Type B pancreatic cell (in vitro differentiated cells): Measurements from ENCODE around the gene EFL1. TPM values are rescaled to one million over a fixed set of nuclear protein-coding genes. Genes with fewer than 3 reads are reported as not detected.
A peak's percentile ranks its signal among the peaks of the same experiment; 100 is the strongest.
"Not testable (repeated sequence)": the region's sequence is repeated elsewhere in the genome, so short reads cannot be mapped to it uniquely, and the experiment has no call there.

Source experiments
- DNase-seq: peaks from one replicate; pipeline ENCODE4 v3.0.0; 2021; ENCODE audit warnings: mixed read lengths; ENCODE audit not compliant: unreplicated experiment; ENCODE audit errors: extremely low spot score
- H3K27ac Mint-ChIP-seq: 2 replicates; pipeline ENCODE4 v1.8.0; 2021; ENCODE audit warnings: mild to moderate bottlenecking, mixed read lengths
- H3K27me3 Mint-ChIP-seq: 2 replicates; pipeline ENCODE4 v1.8.0; 2021; ENCODE audit warnings: mixed read lengths
- H3K36me3 Mint-ChIP-seq: 2 replicates; pipeline ENCODE4 v1.8.0; 2021; ENCODE audit warnings: mixed read lengths
- H3K4me1 Mint-ChIP-seq: one replicate; pipeline ENCODE4 v1.8.0; 2021; ENCODE audit warnings: mixed read lengths; ENCODE audit not compliant: unreplicated experiment
- H3K4me3 Mint-ChIP-seq: 2 replicates; pipeline ENCODE4 v1.8.0; 2021; ENCODE audit warnings: mild to moderate bottlenecking, mixed read lengths
- H3K9me3 Mint-ChIP-seq: 2 replicates; pipeline ENCODE4 v1.8.0; 2021; ENCODE audit warnings: mixed read lengths
- total RNA-seq: library from RNA; stranded (reverse); gene quantifications from 2 replicates; pipeline ENCODE4 v1.2.1, GENCODE V29; 2021; ENCODE audit warnings: low replicate concordance
- TF ChIP-seq, protein P1 (sequence below): fragments of 200-600 bp; sonication (generic); conservative IDR thresholded peaks from 2 replicates; pipeline ENCODE4 v1.5.0; 2021; ENCODE audit warnings: antibody characterized with exemption, mild to moderate bottlenecking

EFL1 gene
- total RNA-seq, 1 donor from 2014 or later, result 17.0 TPM

DNA sequence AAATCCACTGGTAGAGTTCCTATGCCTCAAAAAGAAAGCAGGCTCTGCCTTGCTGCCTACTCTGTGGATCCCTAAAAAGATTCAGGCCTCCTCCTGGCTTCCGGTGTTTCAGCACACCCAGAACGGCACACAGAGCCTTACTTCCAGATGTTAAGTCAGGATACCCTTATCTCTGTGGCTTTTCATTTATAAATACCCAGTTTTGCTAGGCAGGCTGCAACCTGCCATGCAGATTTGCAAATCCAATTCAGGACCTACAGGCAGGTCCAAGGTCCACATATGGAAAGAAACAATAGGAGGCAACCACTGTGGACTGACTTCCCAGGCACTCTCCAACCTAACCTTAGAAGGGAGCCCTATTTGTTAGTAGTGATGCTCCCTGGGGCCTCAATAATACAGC, 30.7 kb downstream of the EFL1 start:
- H3K4me3 Mint-ChIP-seq, result no peak overlapping the region
- no peak for DNase-seq
- TF ChIP-seq, protein P1, sequence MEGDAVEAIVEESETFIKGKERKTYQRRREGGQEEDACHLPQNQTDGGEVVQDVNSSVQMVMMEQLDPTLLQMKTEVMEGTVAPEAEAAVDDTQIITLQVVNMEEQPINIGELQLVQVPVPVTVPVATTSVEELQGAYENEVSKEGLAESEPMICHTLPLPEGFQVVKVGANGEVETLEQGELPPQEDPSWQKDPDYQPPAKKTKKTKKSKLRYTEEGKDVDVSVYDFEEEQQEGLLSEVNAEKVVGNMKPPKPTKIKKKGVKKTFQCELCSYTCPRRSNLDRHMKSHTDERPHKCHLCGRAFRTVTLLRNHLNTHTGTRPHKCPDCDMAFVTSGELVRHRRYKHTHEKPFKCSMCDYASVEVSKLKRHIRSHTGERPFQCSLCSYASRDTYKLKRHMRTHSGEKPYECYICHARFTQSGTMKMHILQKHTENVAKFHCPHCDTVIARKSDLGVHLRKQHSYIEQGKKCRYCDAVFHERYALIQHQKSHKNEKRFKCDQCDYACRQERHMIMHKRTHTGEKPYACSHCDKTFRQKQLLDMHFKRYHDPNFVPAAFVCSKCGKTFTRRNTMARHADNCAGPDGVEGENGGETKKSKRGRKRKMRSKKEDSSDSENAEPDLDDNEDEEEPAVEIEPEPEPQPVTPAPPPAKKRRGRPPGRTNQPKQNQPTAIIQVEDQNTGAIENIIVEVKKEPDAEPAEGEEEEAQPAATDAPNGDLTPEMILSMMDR, result no peak
- H3K9me3 Mint-ChIP-seq, result no peaks in the 10 kb centered on the region
- H3K27ac Mint-ChIP-seq, result no peak overlapping the region
- peaks cover 17% of the 10 kb centered on the region for H3K36me3 Mint-ChIP-seq
- H3K4me1 Mint-ChIP-seq, result no peaks in the 10 kb centered on the region
- no peaks in the 10 kb centered on the region for H3K27me3 Mint-ChIP-seq

DNA sequence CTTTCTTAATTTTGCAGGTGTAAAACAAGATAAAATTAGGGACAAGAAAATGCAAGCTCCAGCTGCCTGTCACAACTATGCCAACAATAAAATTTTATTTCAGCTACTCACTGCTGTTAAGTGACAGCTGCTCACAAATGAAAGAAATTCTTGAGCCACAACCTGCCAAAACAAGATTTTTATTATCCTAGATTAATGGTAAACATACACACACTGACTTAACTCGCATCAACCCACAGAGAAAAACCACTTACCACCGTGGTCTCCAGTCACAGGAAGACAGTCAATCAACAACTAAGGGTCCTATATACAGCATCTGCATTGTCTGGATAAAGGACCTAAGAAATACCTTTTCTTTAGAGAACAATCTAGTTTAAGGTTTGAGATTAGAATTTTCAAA, 31.3 kb downstream of the EFL1 start:
- peaks cover 23% of the 10 kb centered on the region for H3K36me3 Mint-ChIP-seq
- no peak for DNase-seq
- H3K4me1 Mint-ChIP-seq, result no peaks in the 10 kb centered on the region
- no peaks in the 10 kb centered on the region for H3K27me3 Mint-ChIP-seq
- no peaks in the 10 kb centered on the region for H3K9me3 Mint-ChIP-seq
- H3K4me3 Mint-ChIP-seq, result no peak overlapping the region
- TF ChIP-seq, protein P1, result no peak
- H3K27ac Mint-ChIP-seq, result no peak overlapping the region

DNA sequence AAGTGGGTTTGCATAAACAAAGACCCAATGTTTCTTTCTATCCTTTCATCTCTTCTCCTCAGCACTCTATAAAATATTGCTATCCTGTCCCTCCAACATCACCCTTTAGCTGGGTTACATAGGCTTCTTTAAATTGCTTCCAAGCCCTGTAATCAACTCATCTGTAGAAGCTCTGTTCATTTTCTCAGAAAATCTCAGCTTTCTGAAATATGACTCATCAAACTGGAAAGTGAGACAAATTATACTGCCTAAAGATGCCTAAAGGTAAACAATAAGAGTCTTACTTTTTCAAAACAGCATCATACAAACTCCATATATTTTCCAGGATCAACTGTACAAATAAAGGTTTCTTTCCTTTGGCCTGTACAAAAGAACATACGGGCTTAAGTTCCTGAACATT, 33.8 kb downstream of the EFL1 start:
- TF ChIP-seq, protein P1, result no peak
- no peak overlapping the region for H3K4me3 Mint-ChIP-seq
- no peaks in the 10 kb centered on the region for H3K27me3 Mint-ChIP-seq
- H3K36me3 Mint-ChIP-seq, result peaks cover 29% of the 10 kb centered on the region
- DNase-seq, result no peak
- no peaks in the 10 kb centered on the region for H3K9me3 Mint-ChIP-seq
- no peaks in the 10 kb centered on the region for H3K4me1 Mint-ChIP-seq
- no peak overlapping the region for H3K27ac Mint-ChIP-seq

DNA sequence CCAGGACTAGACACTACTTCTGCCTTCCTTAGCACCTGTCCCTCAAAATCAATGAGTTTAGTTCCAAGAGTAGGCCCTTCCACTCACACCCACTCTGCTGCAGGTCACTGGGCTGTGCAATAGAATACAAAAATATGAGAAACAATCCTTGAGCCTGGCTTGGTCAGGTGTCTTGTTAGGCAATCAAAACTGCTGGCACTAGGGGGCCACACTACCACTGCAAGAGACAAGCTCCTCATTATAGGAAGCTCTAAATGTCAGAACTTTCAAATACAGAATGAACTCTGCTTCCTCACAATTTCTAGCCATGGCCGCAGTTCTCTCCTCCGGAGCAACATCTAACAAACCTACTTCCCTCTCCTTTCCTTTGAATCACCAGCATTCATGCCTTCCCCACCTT, 41.0 kb downstream of the EFL1 start:
- not testable (repeated sequence) for H3K27ac Mint-ChIP-seq, H3K4me1 Mint-ChIP-seq, H3K27me3 Mint-ChIP-seq, H3K4me3 Mint-ChIP-seq, H3K9me3 Mint-ChIP-seq, DNase-seq
- H3K36me3 Mint-ChIP-seq, result peaks cover 33% of the 10 kb centered on the region
- TF ChIP-seq, protein P1, result peak; percentile 49

DNA sequence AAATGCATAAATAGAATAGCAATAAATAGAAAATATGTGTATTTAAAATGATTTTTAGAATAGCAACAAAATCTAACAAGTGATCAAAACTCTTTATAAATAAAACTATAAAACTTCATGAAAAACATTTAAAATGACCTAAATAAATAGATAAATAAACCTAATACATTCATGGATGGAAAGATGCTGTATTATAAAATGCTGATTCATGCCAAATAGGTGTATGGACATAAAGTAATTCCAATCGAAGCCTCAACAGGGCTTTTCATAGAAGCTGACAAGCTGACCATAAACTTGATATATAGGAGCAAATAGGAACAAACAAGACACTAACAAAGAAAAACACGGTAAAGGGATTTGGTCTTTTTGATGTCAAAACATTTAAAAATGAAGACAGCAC, 46.4 kb downstream of the EFL1 start:
- H3K9me3 Mint-ChIP-seq, H3K27me3 Mint-ChIP-seq, DNase-seq, H3K4me3 Mint-ChIP-seq, H3K4me1 Mint-ChIP-seq, H3K27ac Mint-ChIP-seq: not testable (repeated sequence)
- peaks cover 30% of the 10 kb centered on the region for H3K36me3 Mint-ChIP-seq

DNA sequence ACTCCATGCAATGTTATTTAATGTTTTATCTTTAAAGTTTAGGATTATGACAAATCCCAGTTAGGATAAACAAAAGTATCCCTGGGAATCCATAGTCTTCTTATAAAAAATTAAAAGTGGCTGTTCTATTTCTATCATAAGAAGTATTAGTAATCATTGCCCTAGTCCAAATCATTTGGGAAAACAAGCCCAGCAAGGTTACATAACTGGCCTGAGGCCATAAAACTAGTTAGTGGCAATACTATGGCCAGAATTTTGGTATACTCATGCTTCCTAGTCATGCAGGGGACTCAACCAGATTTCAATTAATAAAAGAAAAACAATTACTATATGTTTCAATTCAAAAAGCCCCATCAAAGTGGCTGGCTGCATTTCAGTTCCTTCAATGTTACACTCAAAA, 50.3 kb downstream of the EFL1 start:
- DNase-seq, H3K4me1 Mint-ChIP-seq: not testable (repeated sequence)
- peaks cover 16% of the 10 kb centered on the region for H3K36me3 Mint-ChIP-seq

DNA sequence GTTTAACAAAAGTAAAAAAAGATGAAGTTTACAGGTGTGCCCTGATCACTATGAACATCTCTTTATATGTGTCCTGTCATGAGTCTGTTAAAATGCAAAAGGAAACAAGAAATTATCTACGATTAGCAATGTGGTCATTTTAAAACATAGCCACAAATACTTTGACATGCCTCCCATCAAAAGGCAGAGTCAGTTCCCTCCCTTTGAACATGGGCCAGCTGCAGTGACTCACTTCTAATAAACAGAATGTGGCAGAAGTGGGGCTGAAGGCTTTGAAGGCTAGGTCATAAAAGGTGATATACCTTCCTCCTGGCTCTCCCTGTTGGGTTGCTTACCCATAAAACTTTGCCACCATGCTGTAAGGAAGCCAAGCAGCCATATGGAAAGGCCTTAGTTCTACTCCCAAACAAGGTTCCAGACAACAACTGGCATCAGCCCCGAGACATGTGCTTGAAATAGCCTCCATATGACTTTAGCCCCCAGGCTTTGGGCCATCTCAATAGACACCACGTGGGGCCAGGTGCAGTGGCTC, 52.4 kb downstream of the EFL1 start:
- H3K4me3 Mint-ChIP-seq, result not testable (repeated sequence)

More for the DNA sequence above, 50.3 kb downstream of the EFL1 start:
- H3K4me3 Mint-ChIP-seq, H3K27ac Mint-ChIP-seq, H3K27me3 Mint-ChIP-seq, H3K9me3 Mint-ChIP-seq: not testable (repeated sequence)

DNA sequence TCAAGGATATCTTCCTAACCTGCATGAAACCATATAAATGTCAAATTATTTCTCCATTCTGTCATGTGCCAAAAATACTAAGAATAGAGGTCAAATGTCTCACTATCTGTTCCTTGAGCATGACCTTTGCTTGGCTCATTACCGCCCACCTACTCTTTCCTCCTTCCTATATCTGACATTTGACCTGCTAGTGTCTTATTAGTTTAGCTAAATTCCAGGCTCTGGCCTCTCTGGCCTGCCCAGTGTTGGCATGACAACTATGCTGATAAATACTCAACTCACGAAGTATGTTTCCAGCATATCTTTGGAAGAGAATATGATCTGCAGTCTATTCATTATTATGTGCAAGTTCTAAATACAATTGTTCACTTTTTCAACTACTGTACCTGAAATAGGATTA, 58.0 kb downstream of the EFL1 start:
- H3K4me1 Mint-ChIP-seq, result peaks cover 13% of the 10 kb centered on the region
- H3K36me3 Mint-ChIP-seq, H3K4me3 Mint-ChIP-seq, DNase-seq, H3K27me3 Mint-ChIP-seq, H3K9me3 Mint-ChIP-seq, H3K27ac Mint-ChIP-seq: not testable (repeated sequence)

More for the DNA sequence above, 52.4 kb downstream of the EFL1 start:
- H3K36me3 Mint-ChIP-seq, result peaks cover 12% of the 10 kb centered on the region
- H3K27ac Mint-ChIP-seq, H3K9me3 Mint-ChIP-seq, DNase-seq, H3K4me1 Mint-ChIP-seq, H3K27me3 Mint-ChIP-seq: not testable (repeated sequence)
